GM19025 (cell line): Measurements from ENCODE around the gene GNMT.
"Not testable (repeated sequence)": the region's sequence is repeated elsewhere in the genome, so short reads cannot be mapped to it uniquely, and the experiment has no call there.

ENCODE experiments used
- ATAC-seq: cut with Tn5 transposase; IDR thresholded peaks from one replicate; pipeline ENCODE4 v1.9.1; 2021; ENCODE audit warnings: mild to moderate bottlenecking, low read depth, moderate library complexity; ENCODE audit not compliant: unreplicated experiment

GNMT gene

DNA sequence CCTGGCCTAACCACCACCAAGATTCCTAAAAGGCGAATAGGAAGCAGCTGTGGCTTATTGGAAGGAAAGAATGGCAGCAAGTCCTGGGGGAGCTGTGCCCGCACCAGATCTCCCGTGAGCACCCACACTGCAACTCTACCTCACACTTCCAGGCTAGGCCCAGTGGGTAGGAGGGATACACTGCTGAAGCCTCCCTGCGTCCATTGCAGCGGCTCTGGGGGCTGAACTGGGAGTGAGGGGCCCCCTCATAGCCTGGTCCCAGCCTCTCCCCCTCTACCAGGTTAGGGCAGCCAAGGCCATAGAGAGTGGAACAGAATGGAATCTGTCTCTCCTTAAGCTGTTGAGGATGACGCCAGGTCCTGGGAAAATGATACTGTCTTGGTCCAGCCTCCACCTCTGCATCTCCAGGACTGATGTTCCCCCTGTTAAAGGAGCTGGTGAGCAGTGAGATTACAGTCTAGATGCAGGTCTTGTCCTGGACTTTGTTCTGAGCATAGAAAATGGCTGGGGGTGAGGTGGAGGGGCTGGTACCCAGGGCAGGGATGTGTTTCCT, 20.0 kb upstream of the GNMT start:
- ATAC-seq, result no peak

DNA sequence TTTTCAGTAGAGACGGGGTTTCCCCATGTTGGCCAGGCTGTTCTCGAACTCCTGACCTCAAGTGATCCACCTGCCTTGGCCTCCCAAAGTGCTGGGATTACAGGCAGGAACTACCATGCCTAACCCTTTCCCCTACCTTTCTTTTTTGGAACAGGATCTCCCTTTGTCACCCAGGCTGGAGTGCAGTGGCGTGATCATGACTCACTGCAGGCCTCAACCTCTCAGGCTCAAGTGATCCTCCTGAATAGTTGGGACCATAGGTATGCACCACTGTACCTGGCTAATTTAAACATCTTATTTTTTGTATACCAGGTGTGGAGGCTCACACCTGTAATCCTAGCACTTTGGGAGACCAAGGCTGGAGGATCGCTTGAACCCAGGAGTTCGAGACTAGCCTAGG, 19.2 kb upstream of the GNMT start:
- ATAC-seq, result not testable (repeated sequence)

DNA sequence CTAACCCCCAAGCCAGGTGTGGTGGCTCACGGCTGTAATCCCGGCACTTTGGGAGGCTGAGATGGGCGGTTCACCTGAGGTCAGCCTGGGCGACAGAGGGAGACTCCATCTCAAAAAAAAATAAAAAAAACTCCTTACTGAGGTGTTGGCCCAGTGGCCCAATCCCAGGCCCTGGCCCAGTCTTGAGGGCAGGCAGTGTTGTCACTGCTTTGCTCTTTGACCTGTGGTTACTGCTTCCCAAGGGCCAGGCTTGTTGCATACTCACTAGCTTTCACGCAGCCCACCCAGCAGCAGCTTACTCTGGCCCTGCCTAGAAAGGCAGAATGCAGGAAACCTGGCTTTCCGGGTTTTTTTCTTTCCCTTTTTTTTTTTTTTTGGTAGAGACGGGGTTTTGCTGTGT, 18.1 kb upstream of the GNMT start:
- no peak for ATAC-seq

DNA sequence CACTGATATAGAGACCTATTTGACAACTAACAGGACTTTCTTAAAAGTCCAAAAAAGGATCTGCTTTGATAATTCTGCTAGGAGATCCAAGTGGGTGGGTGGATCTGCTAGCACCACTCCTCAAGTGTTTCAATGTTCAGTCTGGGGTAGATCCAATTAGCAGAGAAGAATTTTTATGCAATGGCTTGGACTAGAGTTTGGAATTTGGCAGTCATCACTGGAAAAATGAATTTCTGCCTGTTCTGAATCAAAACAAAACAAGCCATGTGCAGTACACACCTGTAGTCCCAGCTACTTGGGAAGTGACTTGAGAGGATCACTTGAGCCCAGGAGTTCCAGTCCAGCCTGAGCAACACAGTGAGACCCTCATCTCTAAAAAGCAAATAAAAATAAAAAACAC, 12.6 kb upstream of the GNMT start:
- ATAC-seq, result no peak

DNA sequence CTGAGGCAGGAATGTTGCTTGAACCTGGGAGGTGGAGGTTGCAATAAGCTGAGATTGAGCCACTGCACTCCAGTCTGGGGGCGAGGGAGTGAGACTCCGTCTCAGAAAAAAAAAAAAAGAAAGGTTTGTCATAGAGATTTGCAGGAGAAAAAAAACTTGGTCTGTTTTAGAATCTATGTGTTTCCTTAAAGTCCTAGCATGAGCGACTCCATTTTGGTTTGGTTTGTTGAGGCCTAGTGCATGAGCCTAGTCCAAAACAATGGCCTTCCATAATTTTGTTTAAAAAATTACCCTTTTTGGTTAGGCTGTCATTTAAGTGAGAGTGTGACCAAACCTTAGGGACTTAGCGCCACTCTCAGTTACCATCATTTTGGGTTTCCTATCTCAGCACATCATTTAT, 8.2 kb upstream of the GNMT start:
- no peak for ATAC-seq

DNA sequence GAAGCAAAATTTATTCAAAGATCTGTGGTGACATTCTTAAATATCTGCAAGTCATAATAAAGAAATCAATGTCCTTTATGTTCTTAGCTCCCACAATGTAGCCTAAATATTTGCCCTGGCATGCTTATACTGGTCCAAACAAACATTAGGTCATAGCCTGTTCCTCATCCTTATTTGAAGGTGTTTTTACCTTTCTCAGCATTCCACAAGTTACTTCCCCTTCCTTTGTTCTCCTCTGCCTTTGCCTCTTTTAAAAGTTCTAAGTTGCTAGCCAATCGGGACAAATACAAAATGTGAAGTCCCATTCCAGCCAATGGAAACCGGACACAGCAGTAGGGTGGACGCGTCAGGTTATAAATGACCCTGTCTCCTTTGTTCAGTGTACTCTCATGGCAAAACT, 6.1 kb upstream of the GNMT start:
- ATAC-seq, result not testable (repeated sequence)

DNA sequence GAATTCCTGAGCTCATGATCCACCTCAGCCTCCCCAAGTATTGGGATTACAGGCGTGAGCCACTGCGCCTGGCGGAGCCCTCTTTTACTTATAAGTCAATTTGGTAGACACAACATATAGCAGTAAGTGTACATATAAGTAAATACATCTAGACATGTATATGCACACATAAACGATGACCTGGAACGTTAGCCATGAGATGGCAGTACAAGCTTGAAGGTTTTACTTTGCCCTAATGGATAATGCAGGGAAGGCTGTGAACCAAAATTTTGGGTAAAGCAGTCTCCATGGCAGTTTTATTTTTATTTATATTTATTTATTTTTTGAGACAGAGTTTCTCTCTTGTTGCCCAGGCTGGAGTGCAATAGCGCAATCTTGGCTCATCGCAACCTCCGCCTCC, 2.4 kb upstream of the GNMT start:
- ATAC-seq, result no peak

DNA sequence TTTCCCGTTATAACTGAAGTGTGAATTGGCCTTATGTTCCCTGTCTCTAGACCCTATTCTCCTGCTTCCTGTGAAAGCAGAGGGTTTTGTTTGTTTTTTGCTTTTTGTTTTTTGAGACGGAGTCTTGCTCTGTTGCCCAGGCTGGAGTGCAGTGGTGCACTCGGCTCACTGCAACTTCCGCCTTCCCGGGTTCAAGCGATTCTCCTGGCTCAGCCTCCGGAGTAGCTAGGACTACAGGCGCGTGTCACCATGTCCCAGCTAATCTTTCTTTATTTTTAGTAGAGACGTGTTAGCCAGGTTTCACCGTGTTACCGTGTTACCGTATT, 674 bp upstream of the GNMT start:
- ATAC-seq, result no peak

DNA sequence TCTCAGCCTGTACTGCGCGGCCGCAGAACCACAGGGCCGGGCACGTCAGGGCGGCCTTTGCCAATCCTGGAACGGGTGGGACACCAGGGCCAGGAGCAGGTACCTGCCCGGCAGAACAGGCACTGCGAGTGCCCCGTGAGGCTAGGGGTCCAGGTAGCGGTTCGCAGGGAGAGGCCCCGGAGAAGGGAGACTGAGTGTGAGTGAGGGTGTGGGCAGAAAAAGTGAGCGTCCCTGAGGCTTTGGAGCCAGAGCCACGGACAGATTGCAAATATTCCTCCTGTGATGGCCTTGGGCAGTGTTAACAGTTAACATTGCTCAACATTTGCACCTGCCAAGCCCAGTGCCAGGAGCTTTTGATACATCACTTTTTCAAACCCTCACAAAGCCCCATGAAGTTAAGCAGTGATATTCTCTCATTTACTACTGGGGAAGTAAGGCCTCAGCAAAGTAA, 491 bp downstream of the GNMT start:
- ATAC-seq, result no peak

DNA sequence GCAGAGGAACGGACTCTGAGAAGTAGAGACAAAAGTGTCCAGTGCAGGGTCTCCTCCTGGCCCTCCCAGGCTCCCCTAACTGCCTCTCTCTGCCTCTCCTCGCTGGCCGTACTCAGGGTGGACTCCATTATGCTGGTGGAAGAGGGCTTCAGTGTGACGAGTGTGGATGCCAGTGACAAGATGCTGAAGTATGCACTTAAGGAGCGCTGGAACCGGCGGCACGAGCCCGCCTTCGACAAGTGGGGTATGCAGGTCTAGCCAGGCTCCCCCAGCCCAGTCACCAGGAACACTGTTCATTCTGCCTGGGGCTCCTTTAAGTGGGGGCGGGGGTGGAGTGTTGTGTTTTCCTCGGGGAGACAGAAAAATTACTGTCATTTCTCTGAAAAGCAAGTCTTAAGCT, 1.5 kb downstream of the GNMT start:
- ATAC-seq, result no peak

DNA sequence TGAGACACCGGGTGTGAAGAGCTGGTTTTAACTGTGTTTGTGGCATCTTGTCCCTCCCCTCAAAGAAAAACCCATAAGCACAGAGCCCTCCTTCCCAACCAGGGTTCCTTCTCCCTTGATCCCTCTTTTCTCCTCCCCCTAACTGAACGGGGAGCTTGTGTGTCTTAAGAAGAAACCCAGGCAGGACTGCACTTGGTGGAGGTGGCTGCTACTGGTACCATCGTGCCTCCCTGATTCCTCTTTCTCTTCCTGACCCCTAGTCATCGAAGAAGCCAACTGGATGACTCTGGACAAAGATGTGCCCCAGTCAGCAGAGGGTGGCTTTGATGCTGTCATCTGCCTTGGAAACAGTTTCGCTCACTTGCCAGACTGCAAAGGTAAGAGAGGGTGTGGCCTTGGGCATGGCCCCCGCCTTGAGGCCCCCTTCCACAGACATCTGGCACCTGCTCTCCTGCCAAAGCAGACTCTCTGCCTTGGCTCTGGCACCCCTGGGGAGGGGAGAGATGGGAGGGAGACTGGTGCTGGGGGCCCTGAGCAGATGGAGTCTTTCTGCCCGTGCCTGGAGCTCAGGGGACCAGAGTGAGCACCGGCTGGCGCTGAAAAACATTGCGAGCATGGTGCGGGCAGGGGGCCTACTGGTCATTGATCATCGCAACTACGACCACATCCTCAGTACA, 2.1 kb downstream of the GNMT start:
- ATAC-seq, result no peak

DNA sequence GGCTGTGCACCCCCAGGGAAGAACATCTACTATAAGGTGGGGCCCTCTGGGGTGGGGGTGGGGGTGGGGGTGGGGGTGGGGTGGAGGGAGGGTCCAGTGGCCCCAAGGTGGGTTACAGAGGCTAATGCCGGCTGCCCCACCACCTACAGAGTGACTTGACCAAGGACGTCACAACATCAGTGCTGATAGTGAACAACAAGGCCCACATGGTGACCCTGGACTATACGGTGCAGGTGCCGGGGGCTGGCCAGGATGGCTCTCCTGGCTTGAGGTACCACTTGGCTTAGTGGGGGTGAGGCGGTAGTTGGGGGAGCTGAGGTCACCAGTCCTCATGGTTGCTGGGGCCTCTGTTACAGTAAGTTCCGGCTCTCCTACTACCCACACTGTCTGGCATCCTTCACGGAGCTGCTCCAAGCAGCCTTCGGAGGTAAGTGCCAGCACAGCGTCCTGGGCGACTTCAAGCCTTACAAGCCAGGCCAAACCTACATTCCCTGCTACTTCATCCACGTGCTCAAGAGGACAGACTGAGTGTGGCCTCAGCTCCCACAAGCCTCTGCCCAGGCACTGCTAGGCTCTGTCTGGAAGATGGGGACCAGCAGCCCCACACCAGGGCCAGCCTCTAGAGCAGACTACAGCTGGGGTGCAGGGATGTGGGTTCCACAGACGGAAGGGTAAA, 2.8 kb downstream of the GNMT start:
- ATAC-seq, result no peak

DNA sequence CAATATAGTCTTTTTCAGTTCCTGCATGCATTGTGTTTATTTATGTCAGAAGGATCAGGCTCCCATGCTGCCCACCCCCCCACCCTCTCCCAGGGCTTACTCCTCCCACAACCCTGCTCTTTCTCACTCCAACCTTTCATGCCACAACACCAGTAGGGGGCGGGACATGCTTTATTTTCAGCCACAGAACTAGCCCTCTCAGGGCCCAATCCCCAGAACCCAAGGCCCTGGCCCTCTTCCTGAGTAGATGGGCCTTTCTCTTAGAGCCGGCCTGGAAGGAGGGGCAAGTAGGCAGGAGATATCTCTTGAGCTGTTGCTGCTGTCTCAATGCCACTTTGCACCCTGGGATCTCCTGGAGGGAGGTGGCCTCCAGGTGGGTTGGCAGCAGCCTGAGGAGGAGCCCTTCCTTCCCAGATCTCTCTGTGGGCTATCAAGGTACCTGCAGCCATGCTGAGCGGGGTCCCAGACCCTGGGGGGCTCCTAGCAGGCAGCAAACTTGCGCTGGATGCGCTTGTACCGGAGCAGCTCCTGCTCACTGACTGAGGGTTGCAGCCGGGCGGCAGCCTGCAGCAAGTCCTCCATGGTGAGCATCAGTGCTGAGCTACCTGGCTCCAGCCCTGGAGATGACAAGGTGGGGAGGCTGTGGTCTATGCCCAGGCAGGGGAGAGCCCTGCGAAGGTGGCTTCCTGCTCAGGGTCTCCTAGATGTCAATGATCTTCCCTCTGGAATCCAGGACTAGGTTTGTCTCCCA, 3.5 kb downstream of the GNMT start:
- ATAC-seq, result no peak

DNA sequence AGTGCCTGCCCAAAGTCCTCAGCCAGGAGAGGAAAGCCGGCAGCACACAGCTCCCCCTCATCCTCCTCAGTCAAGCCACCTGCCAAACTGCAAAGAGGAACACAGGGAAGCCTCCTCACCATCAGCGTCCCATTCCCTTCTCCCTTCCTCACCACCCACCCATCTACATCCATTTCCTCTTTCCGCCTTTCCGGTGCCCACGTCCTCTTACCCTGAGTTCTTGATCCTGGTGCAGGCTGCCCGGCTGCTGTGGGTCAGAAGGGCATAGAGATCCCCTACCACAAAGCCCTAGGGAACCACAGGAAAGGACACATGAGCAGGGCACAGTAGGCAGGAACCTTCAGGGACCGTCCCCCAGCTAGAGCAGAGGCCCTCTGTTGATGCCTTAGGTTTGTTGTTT, 6.0 kb downstream of the GNMT start:
- no peak for ATAC-seq

DNA sequence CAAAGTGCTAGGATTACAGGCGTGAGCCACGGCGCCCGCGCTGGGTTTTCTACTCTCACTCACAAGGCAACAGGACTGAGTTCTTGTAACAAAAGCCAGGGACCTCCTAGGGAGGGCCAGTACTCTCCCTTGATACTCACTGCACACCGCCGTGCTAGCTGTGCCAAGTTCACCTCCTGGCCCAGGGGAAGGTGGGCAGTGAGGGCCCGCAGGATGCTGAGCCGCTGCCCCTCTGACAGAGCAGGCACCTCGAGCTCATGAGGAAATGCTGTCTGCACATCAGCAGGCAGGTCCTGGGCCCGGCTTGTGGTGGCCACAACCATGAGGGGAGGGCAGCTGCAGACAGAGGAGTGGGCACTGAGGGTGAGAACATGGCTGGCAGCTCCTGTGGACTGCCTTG, 6.7 kb downstream of the GNMT start:
- no peak for ATAC-seq

DNA sequence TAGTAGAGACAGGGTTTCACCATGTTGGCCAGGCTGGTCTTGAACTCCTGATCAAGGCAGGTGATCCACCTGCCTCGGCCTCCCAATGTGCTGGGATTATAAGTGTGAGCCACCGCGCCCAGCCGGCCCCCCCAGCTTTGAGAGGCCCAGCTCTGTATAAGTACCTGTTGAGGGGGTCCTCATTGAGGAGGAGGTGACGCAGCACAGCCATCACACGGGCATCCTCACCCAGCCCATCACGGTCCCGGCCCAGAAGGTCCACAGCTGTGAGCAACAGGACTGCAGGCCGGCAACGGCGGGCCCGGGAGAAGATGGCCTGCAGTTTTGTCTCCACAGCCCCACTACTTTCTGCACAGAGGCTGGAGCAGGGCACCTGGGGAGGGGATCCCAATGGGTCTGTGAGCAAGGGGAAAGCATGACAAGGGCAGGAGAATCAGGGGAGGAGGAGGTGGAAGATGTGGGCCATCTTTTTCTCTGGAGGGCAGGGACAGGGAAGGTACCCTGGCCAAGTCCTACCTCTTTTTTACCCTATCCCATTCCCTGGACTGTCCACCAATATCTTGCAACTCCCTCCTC, 7.7 kb downstream of the GNMT start:
- ATAC-seq, result no peak

DNA sequence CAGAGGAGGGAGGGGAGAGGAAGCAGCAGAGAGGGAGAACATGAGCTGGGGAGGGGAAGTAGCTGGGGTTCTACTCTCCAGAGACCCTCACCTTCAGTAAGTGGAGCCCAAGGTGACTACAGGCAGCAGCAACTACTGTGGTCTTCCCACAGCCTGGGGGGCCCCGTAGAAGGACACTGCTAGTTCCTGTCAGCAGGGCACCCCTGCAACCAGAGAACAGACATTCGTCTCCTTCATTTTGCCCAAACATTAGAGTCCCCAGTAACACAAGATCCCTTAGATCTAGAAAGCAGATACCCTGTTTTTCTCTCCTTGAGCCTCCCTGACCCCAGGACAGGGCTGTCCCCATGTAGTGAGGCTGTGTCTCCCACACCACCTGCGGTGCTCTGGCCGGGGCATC, 8.2 kb downstream of the GNMT start:
- no peak for ATAC-seq

DNA sequence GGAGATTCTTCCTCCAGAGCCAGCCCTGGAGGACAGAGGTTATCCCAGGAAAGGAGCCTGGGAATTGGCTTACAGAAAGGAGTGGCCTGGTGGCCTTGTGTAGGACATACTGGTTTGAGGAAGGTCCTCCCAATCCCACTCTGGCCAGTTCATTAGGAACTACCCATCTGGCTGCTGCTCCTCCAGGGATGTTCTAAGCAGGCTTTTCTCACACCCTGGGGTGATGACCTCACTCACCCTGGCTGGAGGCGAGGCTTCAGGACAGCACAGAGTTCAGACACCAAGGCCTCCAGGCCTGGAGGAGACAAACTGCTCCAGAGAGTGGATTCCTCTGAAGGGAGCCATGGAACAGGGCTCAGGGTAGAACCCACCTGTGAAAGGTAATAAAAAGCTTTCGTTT, 8.9 kb downstream of the GNMT start:
- no peak for ATAC-seq

DNA sequence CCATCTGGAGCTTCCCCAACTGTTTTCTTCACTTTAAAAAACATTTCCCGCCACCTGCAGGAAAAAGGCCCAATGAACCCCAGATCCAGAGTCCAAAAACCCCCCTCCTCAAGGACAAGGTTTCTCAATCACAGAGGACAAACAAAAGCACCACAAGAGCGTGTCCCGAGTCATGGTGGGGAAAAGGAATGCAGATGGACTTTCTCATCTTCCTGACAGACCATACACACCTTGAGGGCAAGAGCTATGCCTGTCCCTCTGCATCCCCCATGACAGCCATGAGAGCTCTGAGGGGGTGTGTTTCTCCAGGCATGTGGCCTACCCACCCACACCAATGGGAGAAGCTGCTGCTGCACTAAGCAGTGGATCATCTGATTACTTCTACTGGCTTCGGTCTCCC, 9.4 kb downstream of the GNMT start:
- ATAC-seq, result no peak

DNA sequence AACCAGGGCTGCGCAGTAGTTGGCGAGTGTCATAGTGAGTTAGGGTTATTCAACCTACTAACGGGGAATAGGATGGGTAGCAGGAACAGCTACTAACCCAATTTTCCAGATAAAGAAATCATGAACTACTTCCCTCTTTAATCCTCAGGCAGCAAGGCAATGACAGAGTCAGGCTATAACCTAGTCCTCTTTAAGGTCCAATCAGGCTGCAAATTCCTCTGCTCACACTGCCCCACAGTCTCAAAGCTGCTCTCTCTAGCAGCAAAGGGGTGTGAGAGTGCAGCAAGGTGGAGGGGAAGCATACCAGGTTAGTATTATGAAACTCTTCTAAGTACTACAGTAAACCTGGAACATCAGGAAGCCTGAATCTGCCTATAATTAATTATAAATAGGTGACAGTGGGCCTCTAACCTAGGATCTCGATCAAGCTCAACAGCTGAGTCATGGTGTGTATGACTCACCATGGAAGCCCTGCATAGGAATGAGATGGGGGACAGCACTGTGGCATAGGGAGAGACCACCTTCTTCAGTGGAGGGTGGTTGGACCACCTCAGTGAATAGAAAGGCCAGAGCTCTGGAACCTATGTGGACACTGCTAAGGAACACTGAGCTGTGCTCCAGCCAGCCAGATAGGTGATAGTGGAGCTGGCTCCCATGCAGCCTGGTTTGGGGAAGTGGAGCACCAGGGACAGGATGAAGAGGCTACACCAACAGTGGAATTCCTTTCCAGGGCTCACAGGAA, 10.5 kb downstream of the GNMT start:
- ATAC-seq, result no peak
